Keratinocyte (primary cell): ENCODE data around the gene WBP4. TPM values are rescaled to one million over a fixed set of nuclear protein-coding genes. Genes with fewer than 3 reads are reported as not detected.

Source experiments
- DNase-seq: peaks from one replicate; pipeline ENCODE4 v3.0.0-alpha.2; 2011; ENCODE audit warnings: low read depth, missing footprints, low spot score
- FAIRE-seq: peaks from 2 replicates; lab custom pipeline; 2011; peaks lifted over from hg19 to GRCh38; lab: Jason Lieb, UNC
- H2AFZ ChIP-seq: 2 replicates; pipeline ENCODE4 v1.6.0; 2012; ENCODE audit warnings: low read length, control low read depth, inconsistent platforms; ENCODE audit not compliant: control insufficient read depth
- H3K27ac ChIP-seq: 2 replicates; pipeline ENCODE4 v1.5.1; 2011; ENCODE audit warnings: low read length; ENCODE audit not compliant: control insufficient read depth, insufficient read depth
- H3K27me3 ChIP-seq: 3 replicates; pipeline ENCODE4 v1.6.0; 2011; ENCODE audit warnings: low read length; ENCODE audit not compliant: control insufficient read depth, insufficient read depth; ENCODE audit errors: extremely low read depth
- H3K36me3 ChIP-seq, 2 experiments: 2 replicates in 1 of 2; 3 replicates in 1 of 2; pipeline ENCODE4 v1.5.1; 2011; ENCODE audit warnings: low read length in 2 of 2, mild to moderate bottlenecking in 1 of 2; ENCODE audit not compliant: control insufficient read depth in 2 of 2, insufficient read depth in 2 of 2; ENCODE audit errors: extremely low read depth in 1 of 2
- H3K4me1 ChIP-seq: 3 replicates; pipeline ENCODE4 v1.5.1; 2011; ENCODE audit warnings: low read length; ENCODE audit not compliant: control insufficient read depth, insufficient read depth; ENCODE audit errors: extremely low read depth
- H3K4me2 ChIP-seq: 3 replicates; pipeline ENCODE4 v1.6.0; 2011; ENCODE audit warnings: low read depth, low read length; ENCODE audit not compliant: control insufficient read depth, insufficient read depth; ENCODE audit errors: extremely low read depth
- H3K4me3 ChIP-seq, 3 experiments: fragments of 200-600 bp in 1 of 3; sonication (generic) in 1 of 3; 2 replicates in 2 of 3; 3 replicates in 1 of 3; pipeline ENCODE4 v1.5.1; 2011 to 2016; ENCODE audit warnings: low read length in 3 of 3, mild to moderate bottlenecking in 3 of 3, control low read depth in 2 of 3, inconsistent platforms in 1 of 3, low read depth in 1 of 3, mixed read lengths in 1 of 3, mixed run types in 1 of 3, moderate library complexity in 1 of 3; ENCODE audit not compliant: control insufficient read depth in 2 of 3, insufficient read depth in 2 of 3; ENCODE audit errors: extremely low read depth in 1 of 3
- H3K79me2 ChIP-seq: 2 replicates; pipeline ENCODE4 v1.6.0; 2012; ENCODE audit warnings: low read length; ENCODE audit not compliant: control insufficient read depth, insufficient read depth
- H3K9ac ChIP-seq: 3 replicates; pipeline ENCODE4 v1.6.0; 2011; ENCODE audit warnings: low read length; ENCODE audit not compliant: control insufficient read depth, insufficient read depth; ENCODE audit errors: extremely low read depth
- H3K9me1 ChIP-seq: 3 replicates; pipeline ENCODE4 v1.6.0; 2011; ENCODE audit warnings: low read length; ENCODE audit not compliant: control insufficient read depth, insufficient read depth; ENCODE audit errors: extremely low read depth
- H3K9me3 ChIP-seq: 2 replicates; pipeline ENCODE4 v1.5.1; 2012; ENCODE audit warnings: low read depth, low read length; ENCODE audit not compliant: control insufficient read depth
- H4K20me1 ChIP-seq: 3 replicates; pipeline ENCODE4 v1.6.0; 2011; ENCODE audit warnings: low read length; ENCODE audit not compliant: control insufficient read depth, insufficient read depth; ENCODE audit errors: extremely low read depth
- CTCF ChIP-seq, 3 experiments: IDR thresholded peaks in 1 of 3; conservative IDR thresholded peaks in 1 of 3; optimal IDR thresholded peaks in 1 of 3; 2 replicates in 2 of 3; 3 replicates in 1 of 3; pipeline versions ENCODE3 to v1.5.1; 2011; ENCODE audit warnings: low read length in 3 of 3, mild to moderate bottlenecking in 3 of 3, moderate library complexity in 2 of 3, control low read depth in 1 of 3, inconsistent platforms in 1 of 3; ENCODE audit not compliant: insufficient read depth in 2 of 3; ENCODE audit errors: extremely low read depth in 1 of 3
- EZH2 ChIP-seq: IDR thresholded peaks from one replicate; pipeline ENCODE4 v1.6.1; 2012; ENCODE audit warnings: inconsistent platforms, mild to moderate bottlenecking, low read length, moderate library complexity
- dilution Hi-C: fragments of 300-500 bp; cut with MboI; formaldehyde crosslinking; loops from one replicate; pipeline ENCODE4 v1.7.0; 2020; ENCODE audit warnings: low sequenced_read_pairs; ENCODE audit not compliant: extremely low pct_ligation_motif_present
- polyA plus RNA-seq, 5 experiments: library from polyadenylated mRNA; depleted of rRNA in 3 of 5; stranded (reverse) in 3 of 5; stranded (forward) in 1 of 5; unstranded in 1 of 5; fragments of >200 nt; gene quantifications; 1 replicate in 1 of 5; 2 replicates in 3 of 5; 3 replicates in 1 of 5; pipeline versions ENCODE4 v1.2.1 to v1.2.3, GENCODE V29; 2011 to 2012; ENCODE audit warnings: missing spikeins in 2 of 5, low read depth in 1 of 5, low replicate concordance in 1 of 5

WBP4 gene
- polyA plus RNA-seq, 1 donor (not counting 4 experiments of a cell fraction or from before 2014, with no cell fraction given) = 13.5 TPM

GRCh38 chr13:41054212-41054877 is 7.0 kb upstream of the WBP4 start:
- dilution Hi-C loops = no loop called here
- peak; percentile 13 for FAIRE-seq
- Histone ChIP-seq H4K20me1 (no peaks in the 10 kb centered on the region), H3K4me3 (no peak overlapping the region), H3K4me2 (peak overlapping the region; percentile 40), H3K9ac (no peak overlapping the region), H3K36me3 (no peaks in the 10 kb centered on the region), H3K79me2 (peaks cover 74% of the 10 kb centered on the region), H3K4me1 (peaks cover 14% of the 10 kb centered on the region), H3K27ac (no peak overlapping the region), H2AFZ (no peak overlapping the region), H3K27me3 (no peaks in the 10 kb centered on the region), H3K9me3 (no peaks in the 10 kb centered on the region), H3K9me1 (no peaks in the 10 kb centered on the region)
- TF ChIP-seq CTCF (optimal IDR thresholded peaks at IDR 0.05 in 1 of 3, IDR thresholded peaks at IDR 0.05 in 1 of 3, conservative IDR thresholded peaks at IDR 0.05 in 1 of 3; ENCODE audit: extremely low read depth in 1 of 3, insufficient read depth in 2 of 3, low read length in 3 of 3) = peak; percentile 29 to 48 (median 37)
- no peak for TF ChIP-seq EZH2
- no peak for DNase-seq

GRCh38 chr13:41054919-41055619 is 6.2 kb upstream of the WBP4 start:
- Histone ChIP-seq H3K4me1 (peaks cover 14% of the 10 kb centered on the region), H2AFZ (no peak overlapping the region), H3K27me3 (no peaks in the 10 kb centered on the region), H4K20me1 (no peaks in the 10 kb centered on the region), H3K4me3 (no peak overlapping the region), H3K9ac (no peak overlapping the region), H3K79me2 (peaks cover 77% of the 10 kb centered on the region), H3K27ac (no peak overlapping the region), H3K9me1 (no peaks in the 10 kb centered on the region), H3K36me3 (no peaks in the 10 kb centered on the region), H3K9me3 (no peaks in the 10 kb centered on the region), H3K4me2 (no peak overlapping the region)
- DNase-seq (no peak), FAIRE-seq (peak; percentile 5)
- TF ChIP-seq EZH2 (no peak), CTCF (optimal IDR thresholded peaks at IDR 0.05 in 1 of 3, IDR thresholded peaks at IDR 0.05 in 1 of 3, conservative IDR thresholded peaks at IDR 0.05 in 1 of 3; ENCODE audit: extremely low read depth in 1 of 3, insufficient read depth in 2 of 3, low read length in 3 of 3) (peak; percentile 27 to 51 (median 38))
- dilution Hi-C loops = no loop called here
